HEK293 (cell line): ENCODE measurements around the gene SORL1.

Experiments used
- CTCF ChIA-PET: fragments of 350-600 bp; formaldehyde crosslinking; extraction: SDS; loops from one replicate; lab custom pipeline; 2021; ENCODE audit warnings: antibody characterized with exemption; lab: Yijun Ruan, JAX
- POLR2A ChIA-PET: fragments of 300-600 bp; formaldehyde crosslinking; extraction: SDS; loops from one replicate; lab custom pipeline; 2020; ENCODE audit warnings: antibody characterized with exemption, inconsistent platforms; lab: Yijun Ruan, JAX
- H3K27ac ChIP-seq: fragments of 200-500 bp; sonication (Bioruptor generic); 2 replicates; pipeline ENCODE4 v1.5.1; 2014; ENCODE audit warnings: low read depth, low read length, control low read depth, inconsistent platforms; ENCODE audit errors: extremely low read depth
- H3K36me3 ChIP-seq, 2 experiments: fragments of 200-500 bp in 1 of 2; sonication (Bioruptor generic) in 1 of 2; 1 replicate in 1 of 2; 2 replicates in 1 of 2; pipeline ENCODE4 v1.5.1; 2014 to 2017; ENCODE audit warnings: inconsistent platforms in 2 of 2, low read length in 2 of 2; ENCODE audit not compliant: control insufficient read depth in 2 of 2, insufficient read depth in 1 of 2
- H3K4me1 ChIP-seq: fragments of 200-500 bp; sonication (Bioruptor generic); 2 replicates; pipeline ENCODE4 v1.5.1; 2014; ENCODE audit warnings: mild to moderate bottlenecking, low read length, inconsistent platforms; ENCODE audit not compliant: control insufficient read depth, insufficient read depth
- H3K4me3 ChIP-seq: 2 replicates; pipeline ENCODE4 v1.5.1; 2011; ENCODE audit warnings: low read depth, mild to moderate bottlenecking, control low read depth, low read length, moderate library complexity
- H3K9me3 ChIP-seq: fragments of 200-500 bp; sonication (Bioruptor generic); 2 replicates; pipeline ENCODE4 v1.5.1; 2014; ENCODE audit warnings: low read depth, low read length, inconsistent platforms; ENCODE audit not compliant: control insufficient read depth, insufficient read depth
- PRDM10 ChIP-seq: fragments of 450-650 bp; formaldehyde crosslinking; IDR thresholded peaks from 2 replicates; pipeline ENCODE4 v1.5.1; 2016; ENCODE audit warnings: missing biosample characterization, missing genetic modification characterization
- ZBTB20 ChIP-seq: fragments of 450-650 bp; formaldehyde crosslinking; IDR thresholded peaks from 2 replicates; pipeline ENCODE4 v1.5.1; 2016; ENCODE audit warnings: missing biosample characterization, missing genetic modification characterization
- ZBTB48 ChIP-seq: fragments of 450-650 bp; formaldehyde crosslinking; IDR thresholded peaks from 2 replicates; pipeline ENCODE4 v1.5.1; 2016; ENCODE audit warnings: missing biosample characterization, missing genetic modification characterization
- ZNF121 ChIP-seq: fragments of 450-650 bp; formaldehyde crosslinking; IDR thresholded peaks from 2 replicates; pipeline ENCODE4 v1.5.1; 2016; ENCODE audit warnings: missing biosample characterization, missing genetic modification characterization
- ZNF138 ChIP-seq: fragments of 450-650 bp; formaldehyde crosslinking; IDR thresholded peaks from 2 replicates; pipeline ENCODE4 v1.5.1; 2016; ENCODE audit warnings: missing biosample characterization, missing genetic modification characterization, borderline replicate concordance
- ZNF146 ChIP-seq: fragments of 450-650 bp; formaldehyde crosslinking; IDR thresholded peaks from 2 replicates; pipeline ENCODE4 v1.5.1; 2016; ENCODE audit warnings: missing biosample characterization, missing genetic modification characterization
- ZNF155 ChIP-seq: fragments of 450-650 bp; formaldehyde crosslinking; IDR thresholded peaks from 2 replicates; pipeline ENCODE4 v1.5.1; 2016; ENCODE audit warnings: missing biosample characterization, missing genetic modification characterization
- ZNF324 ChIP-seq: fragments of 450-650 bp; formaldehyde crosslinking; IDR thresholded peaks from 2 replicates; pipeline ENCODE4 v1.5.1; 2016; ENCODE audit warnings: missing biosample characterization, missing genetic modification characterization
- ZNF600 ChIP-seq: fragments of 450-650 bp; formaldehyde crosslinking; IDR thresholded peaks from 2 replicates; pipeline ENCODE4 v1.5.1; 2016; ENCODE audit warnings: missing biosample characterization, missing genetic modification characterization
- ZNF768 ChIP-seq: fragments of 450-650 bp; formaldehyde crosslinking; IDR thresholded peaks from 2 replicates; pipeline ENCODE4 v1.5.1; 2018; ENCODE audit warnings: missing biosample characterization, mild to moderate bottlenecking, missing genetic modification characterization
- TF ChIP-seq, protein P1 (sequence below): fragments of 450-650 bp; formaldehyde crosslinking; IDR thresholded peaks from 2 replicates; pipeline ENCODE4 v1.5.1; 2016; ENCODE audit warnings: missing biosample characterization, missing genetic modification characterization
- TF ChIP-seq, protein P2 (sequence below): fragments of 450-650 bp; formaldehyde crosslinking; conservative IDR thresholded peaks from 2 replicates; pipeline ENCODE4 v1.5.1; 2016; ENCODE audit warnings: low read depth, missing biosample characterization, missing genetic modification characterization

Gene SORL1

DNA sequence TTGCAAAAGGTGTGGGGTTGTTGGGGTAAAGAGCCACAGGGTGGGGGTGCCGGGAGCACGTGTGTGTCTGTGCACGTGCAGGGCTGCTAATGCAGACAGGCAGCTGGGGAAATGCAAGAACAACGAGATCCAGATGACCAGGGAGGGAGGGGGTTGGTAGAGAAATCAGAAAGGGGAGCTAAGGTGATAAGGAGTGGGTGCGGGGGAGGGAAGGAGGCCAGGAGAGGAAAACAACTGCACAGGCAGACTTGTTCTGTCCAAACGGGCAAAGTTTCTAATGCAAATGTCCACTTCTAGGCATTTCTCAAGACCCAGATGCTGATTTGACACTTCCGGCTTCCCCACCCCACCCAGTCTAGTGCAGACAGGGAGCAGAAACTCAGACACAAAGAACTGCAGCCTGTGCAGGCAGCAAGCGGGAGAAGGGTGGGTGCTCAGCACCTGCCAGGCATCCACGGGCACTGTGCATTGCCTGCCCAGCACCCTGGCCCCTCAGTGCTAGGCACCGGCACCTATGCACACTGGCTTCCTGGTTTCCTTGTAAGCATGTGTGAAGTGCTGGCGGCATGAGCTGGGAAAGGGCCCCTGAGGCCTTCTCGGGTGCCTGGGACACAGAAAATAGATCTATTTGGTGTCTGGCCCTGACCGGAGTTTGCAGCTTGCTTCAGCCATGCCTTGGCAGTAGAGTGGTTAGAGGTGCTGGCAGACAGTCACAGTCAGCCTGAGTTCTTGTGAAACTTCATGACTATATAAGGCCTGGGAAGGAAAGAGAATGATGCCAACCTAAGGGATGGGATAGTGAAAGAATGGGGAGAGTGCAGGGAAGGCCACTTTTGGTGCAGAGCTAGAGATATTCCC lies 220.7 kb downstream of the SORL1 start:
- TF ChIP-seq ZNF768 (tag by site-specific recombination) (no peak), ZNF600 (tag by site-specific recombination) (no peak), ZNF324 (tag by site-specific recombination) (no peak), ZNF155 (no peak), ZBTB20 (tag by site-specific recombination) (no peak), PRDM10 (tag by site-specific recombination) (no peak), ZBTB48 (no peak), ZNF121 (no peak), ZNF138 (tag by site-specific recombination) (no peak), ZNF146 (tag by site-specific recombination) (no peak)
- TF ChIP-seq, all 188 proteins: peak for 0
- Histone ChIP-seq H3K36me3 (no peaks in the 10 kb centered on the region), H3K4me3 (no peak overlapping the region), H3K4me1 (peaks cover 4% of the 10 kb centered on the region; the same call in 1 of the 2 replicates), H3K27ac (no peak overlapping the region; the same call in 1 of the 2 replicates), H3K9me3 (no peaks in the 10 kb centered on the region)
- POLR2A ChIA-PET, result no interaction called here
- CTCF ChIA-PET, result interaction anchor here (1.0 kb wide), 1 partner anchor 17 kb away, joined by 3 read pairs; no protein-coding TSS in a partner anchor

DNA sequence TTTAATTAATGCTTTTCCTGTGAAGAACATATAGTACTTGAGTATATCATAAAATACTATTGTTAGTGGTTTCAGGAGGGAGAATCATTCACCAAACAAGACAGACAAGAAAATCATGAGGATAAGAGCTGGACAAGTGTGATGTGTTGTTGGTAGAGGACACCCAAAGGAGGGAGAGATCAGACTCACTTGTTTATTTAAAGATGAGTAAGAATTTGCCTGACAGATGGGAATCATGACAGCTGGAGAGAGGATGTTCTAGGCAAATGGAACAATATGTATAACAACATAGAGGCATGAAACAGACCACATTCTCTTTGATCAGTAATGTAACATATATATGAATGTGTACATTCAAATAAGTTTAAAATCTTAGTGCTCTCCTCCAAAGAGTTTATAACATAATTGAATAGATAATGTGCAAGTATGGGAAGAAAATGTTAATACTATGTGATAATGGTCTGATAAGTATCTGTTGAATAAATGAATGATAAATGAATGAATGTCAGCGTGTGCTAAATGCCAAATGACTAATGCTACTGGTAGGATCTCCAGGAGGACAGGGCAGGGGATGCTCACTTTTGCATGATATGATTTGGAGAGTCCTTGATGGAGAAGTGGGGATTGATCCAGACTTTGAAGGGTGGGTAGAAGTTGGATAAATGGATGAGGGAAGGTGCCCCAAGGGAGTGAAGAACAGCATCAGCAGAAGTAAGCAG lies 229.6 kb downstream of the SORL1 start:
- H3K9me3 ChIP-seq, result no peaks in the 10 kb centered on the region
- TF ChIP-seq ZNF768 (tag by site-specific recombination), result no peak
- TF ChIP-seq, protein P1, sequence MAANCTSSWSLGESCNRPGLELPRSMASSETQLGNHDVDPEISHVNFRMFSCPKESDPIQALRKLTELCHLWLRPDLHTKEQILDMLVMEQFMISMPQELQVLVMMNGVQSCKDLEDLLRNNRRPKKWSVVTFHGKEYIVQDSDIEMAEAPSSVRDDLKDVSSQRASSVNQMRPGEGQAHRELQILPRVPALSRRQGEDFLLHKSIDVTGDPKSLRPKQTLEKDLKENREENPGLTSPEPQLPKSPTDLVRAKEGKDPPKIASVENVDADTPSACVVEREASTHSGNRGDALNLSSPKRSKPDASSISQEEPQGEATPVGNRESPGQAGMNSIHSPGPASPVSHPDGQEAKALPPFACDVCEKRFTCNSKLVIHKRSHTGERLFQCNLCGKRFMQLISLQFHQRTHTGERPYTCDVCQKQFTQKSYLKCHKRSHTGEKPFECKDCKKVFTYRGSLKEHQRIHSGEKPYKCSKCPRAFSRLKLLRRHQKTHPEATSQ (tag by site-specific recombination), result no peak
- TF ChIP-seq, protein P2, sequence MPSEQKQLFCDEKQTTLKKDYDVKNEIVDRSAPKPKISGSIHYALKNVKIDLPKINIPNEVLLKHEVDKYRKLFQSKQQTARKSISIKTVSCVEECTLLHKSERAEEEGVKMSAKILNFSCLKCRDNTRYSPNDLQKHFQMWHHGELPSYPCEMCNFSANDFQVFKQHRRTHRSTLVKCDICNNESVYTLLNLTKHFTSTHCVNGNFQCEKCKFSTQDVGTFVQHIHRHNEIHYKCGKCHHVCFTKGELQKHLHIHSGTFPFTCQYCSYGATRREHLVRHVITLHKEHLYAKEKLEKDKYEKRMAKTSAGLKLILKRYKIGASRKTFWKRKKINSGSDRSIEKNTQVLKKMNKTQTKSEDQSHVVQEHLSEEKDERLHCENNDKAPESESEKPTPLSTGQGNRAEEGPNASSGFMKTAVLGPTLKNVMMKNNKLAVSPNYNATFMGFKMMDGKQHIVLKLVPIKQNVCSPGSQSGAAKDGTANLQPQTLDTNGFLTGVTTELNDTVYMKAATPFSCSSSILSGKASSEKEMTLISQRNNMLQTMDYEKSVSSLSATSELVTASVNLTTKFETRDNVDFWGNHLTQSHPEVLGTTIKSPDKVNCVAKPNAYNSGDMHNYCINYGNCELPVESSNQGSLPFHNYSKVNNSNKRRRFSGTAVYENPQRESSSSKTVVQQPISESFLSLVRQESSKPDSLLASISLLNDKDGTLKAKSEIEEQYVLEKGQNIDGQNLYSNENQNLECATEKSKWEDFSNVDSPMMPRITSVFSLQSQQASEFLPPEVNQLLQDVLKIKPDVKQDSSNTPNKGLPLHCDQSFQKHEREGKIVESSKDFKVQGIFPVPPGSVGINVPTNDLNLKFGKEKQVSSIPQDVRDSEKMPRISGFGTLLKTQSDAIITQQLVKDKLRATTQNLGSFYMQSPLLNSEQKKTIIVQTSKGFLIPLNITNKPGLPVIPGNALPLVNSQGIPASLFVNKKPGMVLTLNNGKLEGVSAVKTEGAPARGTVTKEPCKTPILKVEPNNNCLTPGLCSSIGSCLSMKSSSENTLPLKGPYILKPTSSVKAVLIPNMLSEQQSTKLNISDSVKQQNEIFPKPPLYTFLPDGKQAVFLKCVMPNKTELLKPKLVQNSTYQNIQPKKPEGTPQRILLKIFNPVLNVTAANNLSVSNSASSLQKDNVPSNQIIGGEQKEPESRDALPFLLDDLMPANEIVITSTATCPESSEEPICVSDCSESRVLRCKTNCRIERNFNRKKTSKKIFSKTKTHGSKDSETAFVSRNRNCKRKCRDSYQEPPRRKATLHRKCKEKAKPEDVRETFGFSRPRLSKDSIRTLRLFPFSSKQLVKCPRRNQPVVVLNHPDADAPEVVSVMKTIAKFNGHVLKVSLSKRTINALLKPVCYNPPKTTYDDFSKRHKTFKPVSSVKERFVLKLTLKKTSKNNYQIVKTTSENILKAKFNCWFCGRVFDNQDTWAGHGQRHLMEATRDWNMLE (tag by site-specific recombination), result no peak
- TF ChIP-seq, all 188 proteins: peak for 0
- CTCF ChIA-PET, result interaction anchor here (0.6 kb wide), 1 partner anchor 661 kb away, joined by 4 read pairs; no protein-coding TSS in a partner anchor
- Histone ChIP-seq H3K36me3 (no peaks in the 10 kb centered on the region), H3K4me1 (no peaks in the 10 kb centered on the region), H3K27ac (no peak overlapping the region), H3K4me3 (no peak overlapping the region)
- POLR2A ChIA-PET, result no interaction called here
